ENCODE measurements around the gene TCEA2. TPM values are rescaled to one million over a fixed set of nuclear protein-coding genes. Genes with fewer than 3 reads are reported as not detected.
A peak's percentile ranks its signal among the peaks of the same experiment; 100 is the strongest.

The TCEA2 gene
- 38.8 TPM for total RNA-seq
- long read RNA-seq, transcript TCEA2-202 (10 exons, 1,235 nt): major isoform, 36 of 69 reads
- long read RNA-seq, partial matches to known transcripts: 6 of 69 reads
- long read RNA-seq, other reads (novel, unspliced or antisense): 26 of 69 reads

DNA sequence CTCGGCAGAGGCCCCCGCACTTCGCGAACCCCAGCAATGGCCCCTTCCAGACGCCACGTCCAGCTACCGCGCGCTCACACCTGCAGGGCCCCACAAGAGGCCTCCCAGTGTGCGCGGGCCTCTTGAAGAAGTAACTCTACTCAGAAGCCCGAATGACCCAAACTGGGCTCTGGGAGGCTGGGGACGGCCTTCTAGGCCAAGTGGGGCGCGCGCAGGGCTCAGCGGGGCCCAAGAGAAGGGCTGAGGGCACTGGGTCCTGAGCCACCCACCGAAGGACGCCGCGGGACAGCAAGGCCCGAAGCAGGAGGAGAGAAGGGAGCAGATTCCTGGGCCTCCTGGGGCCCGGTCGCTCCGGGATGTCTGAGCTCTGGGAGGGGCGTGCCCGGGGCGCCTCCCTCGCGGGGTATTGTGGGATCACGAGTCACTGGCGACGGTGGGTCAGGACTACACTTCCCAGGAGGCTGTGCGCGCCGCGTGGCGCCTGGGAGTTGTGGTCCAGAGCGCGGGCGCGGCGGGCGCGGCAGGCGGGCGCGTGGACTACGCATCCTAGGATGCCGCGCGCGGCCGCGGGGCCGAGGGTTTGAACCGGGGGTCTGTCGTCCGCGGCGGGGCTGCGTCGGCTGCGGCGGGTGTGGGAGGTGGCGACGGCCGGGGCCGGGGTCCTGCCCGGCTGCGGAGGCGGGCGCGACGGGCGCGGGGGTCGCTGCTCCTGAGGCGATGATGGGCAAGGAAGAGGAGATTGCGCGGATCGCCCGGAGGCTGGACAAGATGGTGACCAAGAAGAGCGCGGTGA lies at the start of gene TCEA2:
TCEA2 (plus strand) TSS at position 603 of the 793 bp plus-strand sequence; CDS start at position 718, 115 bp downstream.
- peak within 1 kb of the TSS; percentile 92 for H3K4me3 ChIP-seq
- TF ChIP-seq, protein P1, sequence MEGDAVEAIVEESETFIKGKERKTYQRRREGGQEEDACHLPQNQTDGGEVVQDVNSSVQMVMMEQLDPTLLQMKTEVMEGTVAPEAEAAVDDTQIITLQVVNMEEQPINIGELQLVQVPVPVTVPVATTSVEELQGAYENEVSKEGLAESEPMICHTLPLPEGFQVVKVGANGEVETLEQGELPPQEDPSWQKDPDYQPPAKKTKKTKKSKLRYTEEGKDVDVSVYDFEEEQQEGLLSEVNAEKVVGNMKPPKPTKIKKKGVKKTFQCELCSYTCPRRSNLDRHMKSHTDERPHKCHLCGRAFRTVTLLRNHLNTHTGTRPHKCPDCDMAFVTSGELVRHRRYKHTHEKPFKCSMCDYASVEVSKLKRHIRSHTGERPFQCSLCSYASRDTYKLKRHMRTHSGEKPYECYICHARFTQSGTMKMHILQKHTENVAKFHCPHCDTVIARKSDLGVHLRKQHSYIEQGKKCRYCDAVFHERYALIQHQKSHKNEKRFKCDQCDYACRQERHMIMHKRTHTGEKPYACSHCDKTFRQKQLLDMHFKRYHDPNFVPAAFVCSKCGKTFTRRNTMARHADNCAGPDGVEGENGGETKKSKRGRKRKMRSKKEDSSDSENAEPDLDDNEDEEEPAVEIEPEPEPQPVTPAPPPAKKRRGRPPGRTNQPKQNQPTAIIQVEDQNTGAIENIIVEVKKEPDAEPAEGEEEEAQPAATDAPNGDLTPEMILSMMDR (IDR thresholded peaks at IDR 0.05): no peak
- peak; percentile 96 to 97 for ATAC-seq
- peaks cover 40% of the 10 kb centered on the region for H3K4me1 ChIP-seq
- no peaks in the 10 kb centered on the region for H3K36me3 ChIP-seq
- no peaks in the 10 kb centered on the region for H3K9me3 ChIP-seq
- no peaks in the 10 kb centered on the region for H3K27me3 ChIP-seq (ENCODE audit: low read depth)
- DNase-seq: peak; percentile 99
- intact Hi-C loops (cut with DNase I): no loop called here
- peak within 1 kb of the TSS; percentile 88 for H3K27ac ChIP-seq

DNA sequence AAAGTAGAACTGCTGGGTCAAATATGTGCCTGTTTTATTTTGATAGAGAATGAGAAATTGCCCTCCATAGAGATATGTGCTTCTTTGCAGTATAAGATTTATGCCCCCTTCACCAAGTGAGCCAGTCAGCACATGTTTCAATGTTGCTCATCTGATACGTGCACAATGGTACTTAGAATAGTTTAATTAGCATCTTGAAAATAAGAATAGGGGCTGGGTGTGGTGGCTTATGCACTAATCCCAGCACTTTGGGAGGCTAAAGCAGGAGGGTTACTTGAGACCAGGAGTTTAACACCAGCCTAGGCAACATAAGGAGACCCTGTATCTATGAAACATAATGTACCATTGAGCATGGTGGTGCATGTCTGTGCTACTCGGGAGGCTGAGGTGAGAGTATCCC lies 47.4 kb upstream of the TCEA2 start:
- Histone ChIP-seq H3K4me1 (no peaks in the 10 kb centered on the region), H3K27ac (no peak overlapping the region), H3K9me3 (no peaks in the 10 kb centered on the region), H3K36me3 (peaks cover 89% of the 10 kb centered on the region), H3K4me3 (no peak overlapping the region), H3K27me3 (ENCODE audit: low read depth) (no peaks in the 10 kb centered on the region)
- intact Hi-C loops (cut with DNase I): no loop called here
- DNase-seq (no peak), ATAC-seq (no peak)
- TF ChIP-seq, protein P1 (IDR thresholded peaks at IDR 0.05): no peak

- TF ChIP-seq, protein P1 (IDR thresholded peaks at IDR 0.05): no peak
- peaks cover 95% of the 10 kb centered on the region for H3K36me3 ChIP-seq
- DNase-seq (no peak), ATAC-seq (no peak)
- no peaks in the 10 kb centered on the region for H3K4me1 ChIP-seq
- intact Hi-C loops (cut with DNase I): no loop called here
- no peaks in the 10 kb centered on the region for H3K9me3 ChIP-seq
- H3K27me3 ChIP-seq (ENCODE audit: low read depth): no peaks in the 10 kb centered on the region
- no peak overlapping the region for H3K4me3 ChIP-seq
- H3K27ac ChIP-seq: no peak overlapping the region
Measured at GRCh38 chr20:64021124-64021975, 41.6 kb upstream of the TCEA2 start.

DNA sequence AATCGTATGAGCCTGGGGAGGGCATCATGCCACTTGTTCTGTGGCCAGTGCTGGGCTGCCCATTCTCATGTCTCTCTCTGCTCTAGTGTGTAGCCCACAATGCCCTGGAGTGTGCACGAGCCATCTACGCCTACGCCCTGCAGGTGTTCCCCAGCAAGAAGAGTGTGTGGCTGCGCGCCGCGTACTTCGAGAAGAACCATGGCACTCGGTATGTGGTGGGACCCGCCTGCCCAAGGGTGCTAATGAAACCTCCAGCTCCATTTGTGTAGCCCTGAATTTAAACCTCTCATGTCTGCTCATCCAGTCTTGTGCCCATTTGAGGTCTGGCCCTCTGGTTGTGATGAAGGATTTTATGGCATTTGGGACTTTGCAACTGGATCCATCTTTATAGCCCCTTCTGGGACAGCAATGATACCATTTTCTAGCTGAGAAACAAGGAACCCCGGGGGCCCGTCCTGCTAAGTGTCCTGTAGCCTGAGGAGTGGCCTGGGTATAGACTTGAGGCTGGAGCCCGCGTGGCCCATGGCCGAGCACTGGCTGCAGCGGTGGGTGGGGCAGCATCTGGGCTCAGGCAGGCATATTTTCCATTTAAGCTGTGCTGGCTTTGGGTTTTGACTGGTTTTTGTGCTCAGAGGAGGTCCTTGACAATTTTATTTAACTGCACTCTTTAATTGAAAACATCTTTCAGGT lies 40.2 kb upstream of the TCEA2 start:
- H3K9me3 ChIP-seq: no peaks in the 10 kb centered on the region
- intact Hi-C loops (cut with DNase I): no loop called here
- H3K4me3 ChIP-seq: no peak overlapping the region
- H3K27me3 ChIP-seq (ENCODE audit: low read depth): no peaks in the 10 kb centered on the region
- H3K4me1 ChIP-seq: no peaks in the 10 kb centered on the region
- H3K27ac ChIP-seq: no peak overlapping the region
- TF ChIP-seq, protein P1 (IDR thresholded peaks at IDR 0.05): no peak
- no peak for DNase-seq
- ATAC-seq: no peak
- peaks cover 95% of the 10 kb centered on the region for H3K36me3 ChIP-seq

All from lower lobe of right lung (tissue), 2 donors.